K562 (cell line): ENCODE results near the gene UFSP1. TPM values are rescaled to one million over a fixed set of nuclear protein-coding genes. Genes with fewer than 3 reads are reported as not detected.

Experiments used
- ATAC-seq: fragments of 200-7000 bp; cut with Tn5 transposase; 3 replicates; pipeline ENCODE4 v1.9.1; 2020; ENCODE audit warnings: moderate library complexity
- BruUV-seq: library from RNA; stranded (reverse); fragments of 400-500 nt; replicated peaks from 2 replicates; lab custom pipeline; 2021; lab: Mats Ljungman, UMichigan
- CTCF ChIA-PET: fragments of 300-600 bp; formaldehyde crosslinking; extraction: SDS; loops from one replicate; lab custom pipeline; 2021; ENCODE audit warnings: low intra/inter-chr PET ratio; lab: Yijun Ruan, JAX
- POLR2A ChIA-PET: fragments of 300-600, 350-650 bp; sonication (Branson Sonifier 250); formaldehyde crosslinking; extraction: SDS; loops from one replicate; lab custom pipeline; 2021; ENCODE audit warnings: antibody characterized with exemption, inconsistent platforms; lab: Yijun Ruan, JAX
- DNase-seq, 4 experiments: peaks; one replicate each; pipeline versions ENCODE4 v3.0.0 to v3.0.0-alpha.2; 2011 to 2018; ENCODE audit warnings: low spot score in 3 of 4, mixed read lengths in 3 of 4; ENCODE audit errors: extremely low read depth in 1 of 4
- FAIRE-seq: peaks from 2 replicates; lab custom pipeline; 2011; peaks lifted over from hg19 to GRCh38; lab: Jason Lieb, UNC
- H2AFZ ChIP-seq: 2 replicates; pipeline ENCODE4 v1.6.0; 2011; ENCODE audit warnings: low read depth, low read length, control low read depth, inconsistent platforms
- H3K27ac ChIP-seq: fragments of 200-600 bp; 3 replicates; pipeline ENCODE4 v1.8.0; 2011; ENCODE audit warnings: low read depth, mild to moderate bottlenecking, control low read depth, inconsistent platforms, low read length, moderate library complexity, mixed read lengths; ENCODE audit errors: extremely low read depth
- H3K27me3 ChIP-seq, 2 experiments: fragments of 300-600 bp in 1 of 2; 2 replicates in 1 of 2; 3 replicates in 1 of 2; pipeline versions ENCODE4 v1.6.0 to v1.8.0; 2011; ENCODE audit warnings: inconsistent platforms in 2 of 2, low read length in 2 of 2, mild to moderate bottlenecking in 1 of 2, mixed read lengths in 1 of 2, moderate library complexity in 1 of 2; ENCODE audit not compliant: control insufficient read depth in 2 of 2, insufficient read depth in 2 of 2
- H3K36me3 ChIP-seq: fragments of 300-600 bp; 3 replicates; pipeline ENCODE4 v1.8.0; 2011; ENCODE audit warnings: mild to moderate bottlenecking, low read length, inconsistent platforms; ENCODE audit not compliant: control insufficient read depth, insufficient read depth
- H3K4me1 ChIP-seq, 2 experiments: fragments of 200-600 bp in 1 of 2; replicated peaks in 1 of 2; 2 replicates in 1 of 2; 3 replicates in 1 of 2; pipeline versions ENCODE4 v1.5.1 to v1.8.0; 2011; ENCODE audit warnings: inconsistent platforms in 2 of 2, low read length in 2 of 2, mild to moderate bottlenecking in 1 of 2, mixed read lengths in 1 of 2, moderate library complexity in 1 of 2; ENCODE audit not compliant: control insufficient read depth in 2 of 2, insufficient read depth in 2 of 2
- H3K4me2 ChIP-seq: 2 replicates; pipeline ENCODE4 v1.6.1; 2011; ENCODE audit warnings: low read length, control low read depth, inconsistent platforms, mixed read lengths; ENCODE audit not compliant: insufficient read depth
- H3K4me3 ChIP-seq: fragments of 200-600 bp; sonication (generic), shearing (Covaris generic); 2 replicates; pipeline ENCODE4 v1.5.1; 2016; ENCODE audit warnings: control low read depth, inconsistent platforms
- H3K79me2 ChIP-seq: fragments of 200-600 bp; 3 replicates; pipeline ENCODE4 v1.8.0; 2011; ENCODE audit warnings: low read length, inconsistent platforms; ENCODE audit not compliant: control insufficient read depth, insufficient read depth
- H3K9ac ChIP-seq, 2 experiments: 2 replicates each; pipeline versions ENCODE4 v1.6.0 to v1.6.1; 2011; ENCODE audit warnings: low read depth in 2 of 2, low read length in 2 of 2, control low read depth in 1 of 2, inconsistent platforms in 1 of 2, mild to moderate bottlenecking in 1 of 2, mixed read lengths in 1 of 2; ENCODE audit not compliant: insufficient read depth in 1 of 2
- H3K9me1 ChIP-seq: one replicate; pipeline ENCODE4 v1.6.0; 2011; ENCODE audit warnings: inconsistent platforms, mild to moderate bottlenecking, low read length, moderate library complexity; ENCODE audit not compliant: control insufficient read depth, insufficient read depth
- H3K9me3 ChIP-seq: replicated peaks from 2 replicates; pipeline ENCODE4 v1.5.1; 2011; ENCODE audit warnings: low read depth, low read length, inconsistent platforms; ENCODE audit not compliant: control insufficient read depth, insufficient read depth
- H4K20me1 ChIP-seq: replicated peaks from 2 replicates; pipeline ENCODE4 v1.6.1; 2011; ENCODE audit warnings: low read length, inconsistent platforms, mixed read lengths; ENCODE audit not compliant: control insufficient read depth, insufficient read depth
- COPS2 ChIP-seq: fragments of 450-650 bp; conservative IDR thresholded peaks from 2 replicates; pipeline ENCODE4 v1.6.1; 2016; ENCODE audit warnings: mild to moderate bottlenecking, moderate library complexity
- HDAC6 ChIP-seq: IDR thresholded peaks from 2 replicates; pipeline ENCODE4 v1.6.1; 2012; ENCODE audit warnings: low read depth, mild to moderate bottlenecking, control low read depth, inconsistent platforms, low read length, moderate library complexity
- MCM2 ChIP-seq: fragments of 450-650 bp; IDR thresholded peaks from 2 replicates; pipeline ENCODE4 v1.6.1; 2017; ENCODE audit warnings: low read depth, mild to moderate bottlenecking
- NFE2 ChIP-seq: IDR thresholded peaks from 2 replicates; pipeline ENCODE4 v1.6.1; 2014; ENCODE audit warnings: antibody characterized with exemption, low read depth
- RBFOX2 ChIP-seq: fragments of 200-400 bp; formaldehyde crosslinking; IDR thresholded peaks from 2 replicates; pipeline ENCODE4 v1.6.1; 2017; ENCODE audit warnings: low read depth, mild to moderate bottlenecking, low read length, moderate library complexity
- STAT5B ChIP-seq: fragments of 250-450 bp; sonication (Bioruptor Pico); IDR thresholded peaks from 2 replicates; pipeline ENCODE4 v1.8.0; 2021; ENCODE audit warnings: mild to moderate bottlenecking, inconsistent platforms
- TCF3 ChIP-seq: sonication (generic); formaldehyde crosslinking; IDR thresholded peaks from 2 replicates; pipeline ENCODE4 v1.4.0; 2020; ENCODE audit warnings: mild to moderate bottlenecking, missing genetic modification reagents
- ZNF174 ChIP-seq: fragments of 250-450 bp; sonication (Bioruptor Pico); IDR thresholded peaks from 2 replicates; pipeline ENCODE4 v1.4.0; 2020; ENCODE audit warnings: mild to moderate bottlenecking
- ZNF212 ChIP-seq: fragments of 450-650 bp; formaldehyde crosslinking; IDR thresholded peaks from 2 replicates; pipeline ENCODE4 v1.4.0; 2020; ENCODE audit warnings: mild to moderate bottlenecking
- WGBS: fragments of 100-300 bp; shearing (Covaris generic); methylation state at CpG from one replicate; pipeline ENCODE4 v1.1.6; 2016; ENCODE audit warnings: low coverage, mixed read lengths; ENCODE audit not compliant: insufficient coverage; ENCODE audit errors: missing lambda C conversion rate; 5-methylcytosine and 5-hydroxymethylcytosine counted together
- in situ Hi-C: fragments of 300-500 bp; cut with MboI; formaldehyde crosslinking; loops from 4 replicates; pipeline ENCODE4 v1.15.0; 2018; ENCODE audit warnings: inconsistent platforms, mixed read lengths
- intact Hi-C: fragments of 100-400 bp; cut with micrococcal nuclease; formaldehyde crosslinking; loops from 2 replicates; pipeline ENCODE4 v1.14.2; 2022
- polyA plus RNA-seq, 8 experiments: library from polyadenylated mRNA; depleted of rRNA in 4 of 8; stranded (reverse) in 5 of 8; unstranded in 3 of 8; fragments of >200 nt; fragmentation: Nextera tagmentation in 2 of 8; fragmentation: Illumina TruSeq in 1 of 8; extraction: Ambion mirVana in 2 of 8; extraction: Trizol in 1 of 8; gene quantifications; 2 replicates each; pipeline versions ENCODE4 v1.2.1 to v1.2.3, GENCODE V29; 2011 to 2014; ENCODE audit warnings: inconsistent platforms in 1 of 8, missing spikeins in 1 of 8
- total RNA-seq, 7 experiments: library from RNA; depleted of rRNA in 6 of 7; stranded (reverse); fragments of >200 nt in 6 of 7; fragmentation: Illumina TruSeq in 2 of 7; extraction: Trizol in 2 of 7; gene quantifications; 2 replicates each; pipeline versions ENCODE4 v1.2.1 to v1.2.3, GENCODE V29; 2011 to 2021; ENCODE audit warnings: low replicate concordance in 1 of 7
- TF ChIP-seq, protein P1 (sequence below): fragments of 450-650 bp; IDR thresholded peaks from 2 replicates; pipeline ENCODE4 v1.6.1; 2014; ENCODE audit warnings: low read depth, mild to moderate bottlenecking, moderate library complexity, borderline replicate concordance
- TF ChIP-seq, protein P2 (sequence below): sonication (generic); formaldehyde crosslinking; IDR thresholded peaks from 2 replicates; pipeline ENCODE4 v1.8.1; 2023; ENCODE audit warnings: mild to moderate bottlenecking, missing genetic modification reagents

The UFSP1 gene
- total and polyA plus RNA-seq, 9 of the 15 experiments (the other 6 are each of a cell fraction or from before 2014, with no cell fraction given): 0.50 to 18.8 (median 2.1) TPM

DNA sequence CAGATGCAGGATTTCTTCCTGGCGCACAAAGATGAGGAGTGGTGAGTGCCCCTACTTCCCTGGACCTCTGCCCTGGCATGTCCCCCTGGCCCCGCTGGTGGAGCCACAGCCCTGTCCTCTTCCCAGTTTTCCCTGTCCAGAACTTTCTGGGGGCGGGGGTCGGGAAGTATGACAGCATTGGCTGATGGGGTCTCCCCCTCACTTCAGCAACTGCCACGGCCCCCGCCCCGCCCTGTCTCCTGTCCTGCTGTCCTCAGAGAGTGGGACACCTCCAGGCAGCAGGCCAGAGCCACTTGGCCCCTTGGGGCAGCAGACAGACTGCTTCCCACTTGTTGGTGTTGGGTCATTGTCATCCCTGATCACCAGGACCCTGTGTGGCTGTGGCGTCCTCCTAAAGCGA, 7.3 kb downstream of the UFSP1 start:
- peaks cover 28% of the 10 kb centered on the region; the same call in 1 of the 2 replicates for H4K20me1 ChIP-seq
- WGBS: 98% methylated on average over 9 of the region's 9 CpGs
- BruUV-seq: no TSS peak
- no peak overlapping the region for H2AFZ ChIP-seq
- DNase-seq: no peak
- H3K27ac ChIP-seq: no peak overlapping the region
- no peaks in the 10 kb centered on the region for H3K9me3 ChIP-seq
- TF ChIP-seq RBFOX2 (peak; percentile 6; the same call in 1 of the 2 replicates), HDAC6 (no peak), ZNF174 (CRISPR knock-in tag) (no peak)
- peaks cover 10 to 35% of the 10 kb centered on the region in 2 experiments for H3K4me1 ChIP-seq
- CTCF ChIA-PET: no interaction called here
- no peak overlapping the region for H3K4me2 ChIP-seq
- H3K4me3 ChIP-seq: no peak overlapping the region
- peaks cover 63% of the 10 kb centered on the region for H3K79me2 ChIP-seq
- peaks cover 99% of the 10 kb centered on the region for H3K36me3 ChIP-seq
- ATAC-seq: no peak
- no peak for FAIRE-seq
- in situ Hi-C loops (no loop called here), intact Hi-C loops (no loop called here)
- H3K9me1 ChIP-seq: peaks cover 7% of the 10 kb centered on the region
- H3K9ac ChIP-seq: peak overlapping the region in 1 of 2 experiments; percentile 3; a peak in 1 of 4 replicates
- POLR2A ChIA-PET: interaction anchor here (0.5 kb wide), 1 partner anchor 370 kb away, joined by 3 read pairs; no protein-coding TSS in a partner anchor
- no peaks in the 10 kb centered on the region for H3K27me3 ChIP-seq

DNA sequence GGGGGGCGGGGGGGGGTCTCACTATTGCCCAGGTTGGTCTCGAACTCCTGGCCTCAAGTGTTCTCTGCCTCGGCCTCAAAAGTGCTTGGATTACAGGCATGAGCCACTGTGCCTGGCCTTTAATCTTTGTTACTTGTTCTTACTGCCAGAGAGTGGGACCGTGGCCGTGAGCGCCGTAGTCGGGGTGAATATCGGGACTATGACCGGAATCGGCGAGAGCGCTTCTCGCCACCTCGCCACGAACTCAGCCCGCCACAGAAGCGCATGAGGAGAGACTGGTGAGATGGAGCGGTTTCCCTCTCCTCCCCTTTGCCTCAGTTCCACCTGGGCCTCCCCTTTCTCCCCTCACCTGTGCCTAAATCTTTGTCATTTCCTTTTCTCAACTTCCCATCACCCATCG, 8.4 kb downstream of the UFSP1 start:
- POLR2A ChIA-PET: no interaction called here
- Histone ChIP-seq H3K4me2 (no peak overlapping the region), H3K79me2 (peaks cover 66% of the 10 kb centered on the region), H3K27me3 (no peaks in the 10 kb centered on the region), H3K4me3 (no peak overlapping the region), H2AFZ (no peak overlapping the region), H3K36me3 (peaks cover 99% of the 10 kb centered on the region), H4K20me1 (peaks cover 18% of the 10 kb centered on the region; the same call in 1 of the 2 replicates), H3K9me1 (peaks cover 4% of the 10 kb centered on the region), H3K27ac (no peak overlapping the region), H3K9me3 (no peaks in the 10 kb centered on the region), H3K4me1 (peaks cover 11 to 37% of the 10 kb centered on the region in 2 experiments; a peak in 4 of 5 replicates), H3K9ac (peak overlapping the region in 1 of 2 experiments; percentile 59; a peak in 1 of 4 replicates)
- ATAC-seq: no peak
- intact Hi-C loops (no loop called here), in situ Hi-C loops (no loop called here)
- CTCF ChIA-PET: no interaction called here
- no peak for FAIRE-seq
- WGBS: 98% methylated on average over 20 of the region's 20 CpGs
- no TSS peak for BruUV-seq
- DNase-seq: no peak
- TF ChIP-seq ZNF212 (CRISPR knock-in tag) (no peak), TCF3 (CRISPR knock-in tag) (no peak), STAT5B (CRISPR knock-in tag) (no peak), COPS2 (no peak), RBFOX2 (peak; percentile 12; the same call in 1 of the 2 replicates), NFE2 (no peak), MCM2 (no peak)
- TF ChIP-seq, protein P1, sequence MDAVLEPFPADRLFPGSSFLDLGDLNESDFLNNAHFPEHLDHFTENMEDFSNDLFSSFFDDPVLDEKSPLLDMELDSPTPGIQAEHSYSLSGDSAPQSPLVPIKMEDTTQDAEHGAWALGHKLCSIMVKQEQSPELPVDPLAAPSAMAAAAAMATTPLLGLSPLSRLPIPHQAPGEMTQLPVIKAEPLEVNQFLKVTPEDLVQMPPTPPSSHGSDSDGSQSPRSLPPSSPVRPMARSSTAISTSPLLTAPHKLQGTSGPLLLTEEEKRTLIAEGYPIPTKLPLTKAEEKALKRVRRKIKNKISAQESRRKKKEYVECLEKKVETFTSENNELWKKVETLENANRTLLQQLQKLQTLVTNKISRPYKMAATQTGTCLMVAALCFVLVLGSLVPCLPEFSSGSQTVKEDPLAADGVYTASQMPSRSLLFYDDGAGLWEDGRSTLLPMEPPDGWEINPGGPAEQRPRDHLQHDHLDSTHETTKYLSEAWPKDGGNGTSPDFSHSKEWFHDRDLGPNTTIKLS: no peak
- TF ChIP-seq, protein P2, sequence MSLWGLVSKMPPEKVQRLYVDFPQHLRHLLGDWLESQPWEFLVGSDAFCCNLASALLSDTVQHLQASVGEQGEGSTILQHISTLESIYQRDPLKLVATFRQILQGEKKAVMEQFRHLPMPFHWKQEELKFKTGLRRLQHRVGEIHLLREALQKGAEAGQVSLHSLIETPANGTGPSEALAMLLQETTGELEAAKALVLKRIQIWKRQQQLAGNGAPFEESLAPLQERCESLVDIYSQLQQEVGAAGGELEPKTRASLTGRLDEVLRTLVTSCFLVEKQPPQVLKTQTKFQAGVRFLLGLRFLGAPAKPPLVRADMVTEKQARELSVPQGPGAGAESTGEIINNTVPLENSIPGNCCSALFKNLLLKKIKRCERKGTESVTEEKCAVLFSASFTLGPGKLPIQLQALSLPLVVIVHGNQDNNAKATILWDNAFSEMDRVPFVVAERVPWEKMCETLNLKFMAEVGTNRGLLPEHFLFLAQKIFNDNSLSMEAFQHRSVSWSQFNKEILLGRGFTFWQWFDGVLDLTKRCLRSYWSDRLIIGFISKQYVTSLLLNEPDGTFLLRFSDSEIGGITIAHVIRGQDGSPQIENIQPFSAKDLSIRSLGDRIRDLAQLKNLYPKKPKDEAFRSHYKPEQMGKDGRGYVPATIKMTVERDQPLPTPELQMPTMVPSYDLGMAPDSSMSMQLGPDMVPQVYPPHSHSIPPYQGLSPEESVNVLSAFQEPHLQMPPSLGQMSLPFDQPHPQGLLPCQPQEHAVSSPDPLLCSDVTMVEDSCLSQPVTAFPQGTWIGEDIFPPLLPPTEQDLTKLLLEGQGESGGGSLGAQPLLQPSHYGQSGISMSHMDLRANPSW: no peak
